Amygdala (tissue), 56 donors: Measurements from ENCODE around the gene HS2ST1.
"Not testable (repeated sequence)": the region's sequence is repeated elsewhere in the genome, so short reads cannot be mapped to it uniquely, and the experiment has no call there.

Source experiments
- DNase-seq, 56 donors: peaks; one replicate each; lab custom pipeline; 2025; lab: John Stamatoyannopoulos, UW

HS2ST1 gene

DNA sequence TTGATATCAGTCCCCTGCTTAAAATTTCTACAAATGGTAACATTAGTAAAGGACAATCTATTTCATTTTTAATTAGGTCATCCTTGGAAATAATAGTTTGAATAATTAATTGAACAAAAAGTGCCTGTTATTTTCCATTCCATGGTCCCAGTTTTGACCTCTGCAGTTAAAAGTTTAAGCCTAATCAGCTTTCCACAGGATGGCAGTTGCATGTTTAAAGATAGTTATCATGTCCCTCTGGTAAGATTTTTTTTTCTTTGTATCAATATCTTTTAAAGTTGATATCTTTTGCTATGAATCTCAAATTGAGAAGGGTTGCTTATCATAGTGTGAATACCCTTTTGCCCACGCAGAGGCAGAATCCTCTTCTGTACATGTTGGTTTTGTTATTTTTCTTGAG, 90.4 kb downstream of the HS2ST1 start:
- no peak for DNase-seq

DNA sequence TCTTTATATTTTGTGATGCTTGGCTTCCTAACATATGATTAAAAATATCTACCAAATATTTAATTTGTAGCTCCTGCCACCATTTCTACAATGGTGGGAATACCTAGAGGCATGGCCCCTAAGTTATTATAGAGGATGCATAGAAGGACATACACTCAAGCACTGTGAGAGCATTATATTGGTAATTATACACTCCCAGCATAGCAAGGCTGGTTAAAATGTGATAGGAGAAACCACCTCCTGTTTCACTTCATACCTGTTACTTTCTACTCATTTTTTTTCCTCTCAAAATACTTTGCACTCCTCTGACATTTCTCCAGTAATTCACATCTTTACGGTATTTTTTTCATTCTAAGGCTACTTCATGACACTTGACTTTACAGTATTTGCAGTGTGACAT, 92.9 kb downstream of the HS2ST1 start:
- no peak for DNase-seq

- not testable (repeated sequence) for DNase-seq
Measured at GRCh38 chr1:87013385-87013784, 99.0 kb downstream of the HS2ST1 start.

DNA sequence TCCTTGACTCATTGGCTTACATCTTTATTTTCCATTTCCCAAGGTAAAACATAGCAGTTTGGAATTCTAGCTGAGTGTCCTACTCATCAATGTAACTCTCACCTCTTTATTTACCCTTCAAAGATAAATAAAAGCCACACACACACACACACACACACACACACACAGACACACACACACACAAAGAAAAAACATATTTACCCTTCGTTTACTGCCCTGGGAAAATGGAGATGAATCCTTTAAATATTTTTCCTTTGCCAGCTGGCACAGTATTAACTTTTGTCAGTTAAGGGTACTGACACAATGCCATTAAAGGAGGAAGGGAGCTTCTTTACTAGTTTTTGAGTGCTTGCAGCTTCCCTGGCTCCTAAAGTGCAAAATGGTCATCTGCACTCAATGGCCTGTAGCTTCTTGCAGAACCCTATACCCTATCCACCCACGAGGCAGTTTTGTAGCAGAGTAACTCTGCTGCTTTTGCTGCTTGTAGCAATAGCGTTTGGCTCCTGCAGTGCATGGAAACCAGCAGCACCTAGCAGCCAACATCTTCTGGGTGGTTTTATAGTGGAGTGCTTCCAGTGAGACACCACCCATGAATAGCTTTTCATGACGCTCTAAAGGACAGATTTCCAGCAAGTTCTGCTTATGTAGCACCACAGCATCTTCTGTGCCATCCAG, 103.7 kb downstream of the HS2ST1 start:
- DNase-seq = peak in 1 of 56 donors; percentile 10

DNA sequence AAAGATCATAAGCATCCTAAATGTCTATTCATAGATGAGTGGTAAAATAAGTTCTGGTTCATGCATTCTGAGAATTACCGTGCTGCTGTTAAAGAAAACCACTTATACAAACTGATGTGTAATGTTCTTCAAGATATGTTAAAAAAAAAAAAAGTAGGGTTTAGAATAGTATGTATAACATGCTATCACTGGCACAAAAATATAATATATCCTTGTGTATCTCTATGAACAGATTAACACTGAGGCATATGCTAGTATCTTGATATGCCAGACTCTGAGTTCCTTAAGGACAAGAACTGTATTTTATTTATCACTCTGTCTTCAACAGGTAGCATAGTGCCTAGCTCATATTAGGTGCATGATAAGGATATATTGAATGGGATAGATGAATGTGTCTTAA, 108.9 kb downstream of the HS2ST1 start:
- no peak for DNase-seq

DNA sequence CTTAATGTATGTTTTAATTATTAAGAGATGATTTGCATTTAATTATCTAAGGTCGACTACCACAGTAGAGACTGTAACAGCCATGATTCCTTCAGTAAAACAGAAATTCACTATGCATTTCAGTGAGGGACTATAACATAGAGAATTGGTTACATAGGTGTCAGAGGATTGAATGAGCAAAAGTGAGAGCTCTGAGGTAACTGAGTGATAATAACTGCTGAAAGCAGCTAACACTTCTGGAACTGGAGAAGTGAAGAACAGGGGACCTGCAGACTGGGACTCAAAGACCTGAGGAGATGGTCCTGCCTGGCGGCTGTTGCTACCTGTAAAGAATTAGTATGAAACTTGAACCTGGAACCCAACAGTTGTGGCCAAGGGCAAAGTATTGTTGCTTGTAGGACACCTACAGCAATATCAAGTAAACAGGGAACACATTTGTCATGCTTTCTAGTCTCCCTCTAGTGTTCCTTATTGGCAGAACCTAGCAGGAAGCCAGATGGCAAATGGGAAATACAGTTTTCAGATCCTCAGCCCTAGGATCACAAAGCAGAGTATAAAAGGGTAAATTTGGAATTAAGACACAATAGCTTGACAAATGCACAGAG, 110.6 kb downstream of the HS2ST1 start:
- DNase-seq = peak in 1 of 56 donors; percentile 6

DNA sequence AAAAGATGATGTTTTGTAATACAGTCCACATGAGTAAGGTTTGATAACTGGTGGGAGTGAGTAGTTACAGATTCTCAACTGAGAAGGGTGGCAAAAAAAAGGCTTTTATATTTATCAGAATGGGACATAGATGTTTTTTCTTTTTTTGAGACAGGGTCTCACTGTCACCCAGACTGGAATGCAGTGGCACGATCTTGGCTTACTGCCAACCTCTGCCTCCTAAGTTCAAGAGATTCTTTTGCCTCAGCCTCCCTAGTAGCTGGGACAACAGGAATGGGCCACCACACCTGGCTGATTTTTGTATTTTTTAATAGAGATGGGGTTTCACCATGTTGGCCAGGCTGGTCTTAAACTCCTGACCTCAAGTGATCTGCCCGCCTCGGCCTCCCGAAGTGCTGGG, 113.1 kb downstream of the HS2ST1 start:
- not testable (repeated sequence) for DNase-seq

- DNase-seq = no peak
Measured at GRCh38 chr1:87028576-87028975, 114.1 kb downstream of the HS2ST1 start.

DNA sequence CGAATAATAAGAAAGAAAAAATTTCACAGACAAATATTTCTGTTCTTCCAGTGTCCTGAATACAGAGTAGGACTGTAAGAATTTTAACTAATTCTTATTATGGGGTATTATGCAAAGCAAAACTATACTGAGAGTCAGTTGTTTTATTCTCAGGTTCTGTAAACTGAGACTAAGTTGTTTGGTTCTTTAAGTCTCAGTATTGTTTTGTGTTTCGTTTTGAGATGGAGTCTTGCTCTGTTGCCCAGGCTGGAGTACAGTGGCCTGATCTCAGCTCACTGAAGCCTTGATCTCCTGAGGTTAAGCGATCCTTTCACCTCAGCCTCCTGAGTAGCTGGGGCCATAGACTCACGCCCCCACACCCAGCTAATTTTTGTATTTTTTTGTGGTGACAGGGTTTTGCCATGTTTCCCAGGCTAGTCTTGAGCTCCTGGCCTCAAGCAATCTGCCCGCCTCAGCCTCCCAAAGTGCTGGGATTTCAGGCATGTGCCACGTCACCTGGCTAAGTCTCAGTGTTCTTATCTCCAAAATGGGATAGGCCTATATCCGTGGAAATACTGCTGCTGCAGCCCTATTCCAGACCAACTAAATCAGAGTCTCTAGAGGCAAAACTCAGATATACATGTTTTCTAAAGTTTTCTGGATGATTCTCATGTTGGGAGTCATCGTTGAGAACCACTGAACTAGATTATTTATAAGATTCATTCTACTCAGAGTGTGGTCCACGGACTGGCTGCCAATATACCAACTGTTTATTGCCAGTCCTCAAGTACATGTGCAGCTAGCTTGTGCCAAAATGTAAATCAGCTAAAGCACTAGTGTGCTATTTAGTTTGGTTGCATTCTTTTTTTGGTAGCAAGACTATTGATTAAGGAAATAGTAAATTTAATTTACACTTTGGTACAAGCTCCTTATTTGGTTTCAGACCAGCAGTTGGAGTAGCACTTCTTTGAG, 116.6 kb downstream of the HS2ST1 start:
- no peak for DNase-seq

GRCh38 chr1:87034351-87034750, 119.9 kb downstream of the HS2ST1 start:
- DNase-seq = no peak

GRCh38 chr1:87039096-87039495, 124.7 kb downstream of the HS2ST1 start:
- DNase-seq = no peak

- no peak for DNase-seq
Measured at GRCh38 chr1:87042111-87042811, 127.8 kb downstream of the HS2ST1 start.

GRCh38 chr1:87044424-87044823, 130.0 kb downstream of the HS2ST1 start:
- no peak for DNase-seq

DNA sequence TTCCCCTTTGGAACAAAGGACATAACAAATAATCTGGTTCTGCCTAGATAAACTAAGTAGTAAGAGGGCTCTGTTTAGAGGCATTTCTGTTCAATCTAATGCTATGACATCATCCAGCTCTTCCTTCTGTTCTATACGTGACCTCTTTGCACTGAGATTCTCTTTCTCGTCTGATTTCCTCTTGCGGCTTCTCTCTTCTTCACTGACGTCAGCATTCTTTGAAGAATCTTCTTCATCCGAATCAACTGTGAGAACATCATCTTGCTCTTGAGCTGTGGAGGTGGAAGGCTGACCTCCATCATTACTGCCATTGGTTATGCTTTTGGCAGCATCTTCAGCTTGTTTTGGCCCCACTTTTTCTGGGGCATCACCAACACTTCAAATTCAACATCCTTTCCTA, 130.4 kb downstream of the HS2ST1 start:
- no peak for DNase-seq

- no peak for DNase-seq
Measured at GRCh38 chr1:87045761-87046304, 131.4 kb downstream of the HS2ST1 start.

GRCh38 chr1:87046951-87047350, 132.5 kb downstream of the HS2ST1 start:
- DNase-seq = no peak

GRCh38 chr1:87048237-87048636, 133.8 kb downstream of the HS2ST1 start:
- no peak for DNase-seq

- DNase-seq = no peak
Measured at GRCh38 chr1:87051965-87052364, 137.5 kb downstream of the HS2ST1 start.

- no peak for DNase-seq
Measured at GRCh38 chr1:87052400-87052799, 138.0 kb downstream of the HS2ST1 start.

- no peak for DNase-seq
Measured at GRCh38 chr1:87052961-87053360, 138.5 kb downstream of the HS2ST1 start.
